GM21737 (cell line): ENCODE results near the gene OR13C2.

Source experiments
- ATAC-seq: cut with Tn5 transposase; IDR thresholded peaks from one replicate; pipeline ENCODE4 v1.9.1; 2021; ENCODE audit warnings: mild to moderate bottlenecking, moderate library complexity; ENCODE audit not compliant: unreplicated experiment

The OR13C2 gene

GRCh38 chr9:104555521-104555920, 49.9 kb downstream of the OR13C2 start:
- no peak for ATAC-seq
